Measurements from ENCODE around the gene IFNAR1. TPM values are rescaled to one million over a fixed set of nuclear protein-coding genes. Genes with fewer than 3 reads are reported as not detected.

Gene IFNAR1
- total RNA-seq, 2 donors from 2014 or later: 11.7 to 16.9 TPM

GRCh38 chr21:33345751-33346238 lies 21.0 kb downstream of the IFNAR1 start:
- Mint-ChIP-seq H3K4me1 (no peaks in the 10 kb centered on the region), H3K9me3 (no peaks in the 10 kb centered on the region), H3K27ac (no peak overlapping the region), H3K36me3 (ENCODE audit: low read depth) (peaks cover 38% of the 10 kb centered on the region), H3K4me3 (no peak overlapping the region), H3K27me3 (ENCODE audit: insufficient read depth) (no peaks in the 10 kb centered on the region)
- WGBS, 2 experiments (ENCODE audit: insufficient coverage in 1 of 2, insufficient read length in 1 of 2): 91 to 100% methylated on average over 4 to 5 of the region's 5 CpGs
- Histone ChIP-seq H3K9ac (ENCODE audit: extremely low read depth, low read length, poor library complexity, severe bottlenecking) (no peak overlapping the region), H3K4me3 (ENCODE audit: low read length) (no peak overlapping the region), H3K27ac (ENCODE audit: low read depth, low read length) (no peak overlapping the region), H3K4me1 (ENCODE audit: control insufficient read depth, insufficient read depth, low read length) (no peaks in the 10 kb centered on the region), H3K9me3 (ENCODE audit: control insufficient read depth, low read length) (no peaks in the 10 kb centered on the region), H3K36me3 (ENCODE audit: control insufficient read depth, insufficient read depth, low read length) (peaks cover 70% of the 10 kb centered on the region), H3K27me3 (ENCODE audit: control insufficient read depth, insufficient read depth, low read length, poor library complexity, severe bottlenecking) (no peaks in the 10 kb centered on the region)
- no peak for DNase-seq
- no peak for TF ChIP-seq CTCF (conservative IDR thresholded peaks at IDR 0.05)

- H3K36me3 Mint-ChIP-seq (ENCODE audit: low read depth): peaks cover 38% of the 10 kb centered on the region
- no peaks in the 10 kb centered on the region for H3K4me1 Mint-ChIP-seq
- no peaks in the 10 kb centered on the region for H3K27me3 Mint-ChIP-seq (ENCODE audit: insufficient read depth)
- Histone ChIP-seq H3K4me3 (ENCODE audit: low read length) (no peak overlapping the region), H3K27ac (ENCODE audit: low read depth, low read length) (no peak overlapping the region), H3K9ac (ENCODE audit: extremely low read depth, low read length, poor library complexity, severe bottlenecking) (no peak overlapping the region), H3K27me3 (ENCODE audit: control insufficient read depth, insufficient read depth, low read length, poor library complexity, severe bottlenecking) (no peaks in the 10 kb centered on the region), H3K36me3 (ENCODE audit: control insufficient read depth, insufficient read depth, low read length) (peaks cover 56% of the 10 kb centered on the region), H3K9me3 (ENCODE audit: control insufficient read depth, low read length) (no peaks in the 10 kb centered on the region), H3K4me1 (ENCODE audit: control insufficient read depth, insufficient read depth, low read length) (no peaks in the 10 kb centered on the region)
- no peak overlapping the region for H3K4me3 Mint-ChIP-seq
- no peak for TF ChIP-seq CTCF (conservative IDR thresholded peaks at IDR 0.05)
- no peak overlapping the region for H3K27ac Mint-ChIP-seq
- DNase-seq: no peak
- H3K9me3 Mint-ChIP-seq: no peaks in the 10 kb centered on the region
- WGBS, 2 experiments (ENCODE audit: insufficient coverage in 1 of 2, insufficient read length in 1 of 2): 100% methylated on average over 1 to 3 of the region's 3 CpGs
These were observed 23.9 kb downstream of the IFNAR1 start for GRCh38 chr21:33348706-33349105.

- Histone ChIP-seq H3K9ac (ENCODE audit: extremely low read depth, low read length, poor library complexity, severe bottlenecking) (no peak overlapping the region), H3K4me3 (ENCODE audit: low read length) (no peak overlapping the region), H3K9me3 (ENCODE audit: control insufficient read depth, low read length) (no peaks in the 10 kb centered on the region), H3K27ac (ENCODE audit: low read depth, low read length) (no peak overlapping the region), H3K4me1 (ENCODE audit: control insufficient read depth, insufficient read depth, low read length) (no peaks in the 10 kb centered on the region), H3K27me3 (ENCODE audit: control insufficient read depth, insufficient read depth, low read length, poor library complexity, severe bottlenecking) (no peaks in the 10 kb centered on the region), H3K36me3 (ENCODE audit: control insufficient read depth, insufficient read depth, low read length) (peaks cover 49% of the 10 kb centered on the region)
- no peak for TF ChIP-seq CTCF (conservative IDR thresholded peaks at IDR 0.05)
- no peaks in the 10 kb centered on the region for H3K4me1 Mint-ChIP-seq
- peaks cover 37% of the 10 kb centered on the region for H3K36me3 Mint-ChIP-seq (ENCODE audit: low read depth)
- H3K4me3 Mint-ChIP-seq: no peak overlapping the region
- no peaks in the 10 kb centered on the region for H3K27me3 Mint-ChIP-seq (ENCODE audit: insufficient read depth)
- no peak overlapping the region for H3K27ac Mint-ChIP-seq
- WGBS, 2 experiments (ENCODE audit: insufficient coverage in 1 of 2, insufficient read length in 1 of 2): 94 to 100% methylated on average over 1 to 3 of the region's 3 CpGs
- no peaks in the 10 kb centered on the region for H3K9me3 Mint-ChIP-seq
- DNase-seq: no peak
These were observed 25.9 kb downstream of the IFNAR1 start for GRCh38 chr21:33350676-33351075.
